Measurements from ENCODE around the gene KHDC1L. TPM values are rescaled to one million over a fixed set of nuclear protein-coding genes. Genes with fewer than 3 reads are reported as not detected.
"Not testable (repeated sequence)": the region's sequence is repeated elsewhere in the genome, so short reads cannot be mapped to it uniquely, and the experiment has no call there.

The KHDC1L gene
- total and polyA plus RNA-seq, 7 donors, result not detected

GRCh38 chr6:73234733-73235132 is 9.4 kb upstream of the KHDC1L start:
- intact Hi-C loops (cut with DNase I), result no loop called here
- TF ChIP-seq, protein P1, sequence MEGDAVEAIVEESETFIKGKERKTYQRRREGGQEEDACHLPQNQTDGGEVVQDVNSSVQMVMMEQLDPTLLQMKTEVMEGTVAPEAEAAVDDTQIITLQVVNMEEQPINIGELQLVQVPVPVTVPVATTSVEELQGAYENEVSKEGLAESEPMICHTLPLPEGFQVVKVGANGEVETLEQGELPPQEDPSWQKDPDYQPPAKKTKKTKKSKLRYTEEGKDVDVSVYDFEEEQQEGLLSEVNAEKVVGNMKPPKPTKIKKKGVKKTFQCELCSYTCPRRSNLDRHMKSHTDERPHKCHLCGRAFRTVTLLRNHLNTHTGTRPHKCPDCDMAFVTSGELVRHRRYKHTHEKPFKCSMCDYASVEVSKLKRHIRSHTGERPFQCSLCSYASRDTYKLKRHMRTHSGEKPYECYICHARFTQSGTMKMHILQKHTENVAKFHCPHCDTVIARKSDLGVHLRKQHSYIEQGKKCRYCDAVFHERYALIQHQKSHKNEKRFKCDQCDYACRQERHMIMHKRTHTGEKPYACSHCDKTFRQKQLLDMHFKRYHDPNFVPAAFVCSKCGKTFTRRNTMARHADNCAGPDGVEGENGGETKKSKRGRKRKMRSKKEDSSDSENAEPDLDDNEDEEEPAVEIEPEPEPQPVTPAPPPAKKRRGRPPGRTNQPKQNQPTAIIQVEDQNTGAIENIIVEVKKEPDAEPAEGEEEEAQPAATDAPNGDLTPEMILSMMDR (IDR thresholded peaks at IDR 0.05), result no peak
- WGBS, 3 donors, result 70 to 88% (median 85%) methylated on average over 1 of the region's 1 CpG
- H3K27ac ChIP-seq, result no peak overlapping the region
- H3K27me3 ChIP-seq (ENCODE audit: insufficient read depth in 3 of 3, low read length in 2 of 3), result no peaks in the 10 kb centered on the region
- H3K4me1 ChIP-seq, result no peaks in the 10 kb centered on the region
- DNase-seq (no peak), ATAC-seq (no peak)
- no peaks in the 10 kb centered on the region for H3K36me3 ChIP-seq (ENCODE audit: insufficient read depth in 1 of 2, low read depth in 1 of 2)
- H3K4me3 ChIP-seq, result no peak overlapping the region
- H3K9me3 ChIP-seq, result no peaks in the 10 kb centered on the region

- DNase-seq; H3K36me3 ChIP-seq (ENCODE audit: insufficient read depth in 1 of 2, low read depth in 1 of 2); H3K27me3 ChIP-seq (ENCODE audit: insufficient read depth in 3 of 3, low read length in 2 of 3); H3K9me3 ChIP-seq; H3K4me3 ChIP-seq; intact Hi-C loops (cut with DNase I); H3K27ac ChIP-seq; H3K4me1 ChIP-seq; ATAC-seq: not testable (repeated sequence)
- 6 to 21% (median 12%) methylated on average over 3 of the region's 3 CpGs for WGBS, 3 donors
Measured at GRCh38 chr6:73233971-73234370, 8.7 kb upstream of the KHDC1L start.

GRCh38 chr6:73233048-73233447 is 7.8 kb upstream of the KHDC1L start:
- H3K4me1 ChIP-seq, result no peaks in the 10 kb centered on the region
- DNase-seq, result no peak
- H3K4me3 ChIP-seq, result no peak overlapping the region
- intact Hi-C loops (cut with DNase I), result no loop called here
- no peaks in the 10 kb centered on the region for H3K36me3 ChIP-seq (ENCODE audit: insufficient read depth in 1 of 2, low read depth in 1 of 2)
- TF ChIP-seq, protein P1 (IDR thresholded peaks at IDR 0.05), result no peak
- no peak overlapping the region for H3K27ac ChIP-seq
- ATAC-seq, result no peak
- H3K27me3 ChIP-seq (ENCODE audit: insufficient read depth in 3 of 3, low read length in 2 of 3), result no peaks in the 10 kb centered on the region
- 86 to 91% (median 90%) methylated on average over 6 of the region's 6 CpGs for WGBS, 3 donors
- H3K9me3 ChIP-seq, result no peaks in the 10 kb centered on the region

DNA sequence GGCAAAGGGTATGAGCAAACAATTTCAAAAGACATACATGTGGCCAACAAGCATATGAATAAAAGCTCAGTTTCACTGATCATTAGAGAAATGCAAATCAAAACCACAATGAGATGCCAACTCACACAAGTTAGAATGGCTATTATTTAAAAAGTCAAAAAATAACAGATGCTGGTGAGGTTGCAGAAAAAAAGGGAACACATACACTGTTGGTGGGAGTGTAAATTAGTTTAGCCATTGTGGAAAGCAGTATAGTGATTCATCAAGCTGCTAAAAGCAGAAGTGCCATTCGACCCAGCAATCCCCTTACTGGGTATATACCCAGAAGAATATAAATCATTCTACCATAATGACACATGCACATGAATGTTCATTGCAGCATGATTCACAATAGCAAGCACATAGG is 6.7 kb upstream of the KHDC1L start:
- ATAC-seq (no peak), DNase-seq (no peak)
- Histone ChIP-seq H3K9me3 (no peaks in the 10 kb centered on the region), H3K27me3 (ENCODE audit: insufficient read depth in 3 of 3, low read length in 2 of 3) (no peaks in the 10 kb centered on the region), H3K36me3 (ENCODE audit: insufficient read depth in 1 of 2, low read depth in 1 of 2) (no peaks in the 10 kb centered on the region), H3K27ac (no peak overlapping the region), H3K4me1 (no peaks in the 10 kb centered on the region), H3K4me3 (no peak overlapping the region)
- intact Hi-C loops (cut with DNase I), result no loop called here
- TF ChIP-seq, protein P1 (IDR thresholded peaks at IDR 0.05), result no peak
- 70 to 82% (median 70%) methylated on average over 1 of the region's 1 CpG for WGBS, 3 donors

GRCh38 chr6:73227606-73228255 is 2.4 kb upstream of the KHDC1L start:
- WGBS, 3 donors, result 89 to 96% (median 90%) methylated on average over 3 of the region's 3 CpGs

More at GRCh38 chr6:73227606-73228255, 2.4 kb upstream of the KHDC1L start:
- ATAC-seq, result no peak
- intact Hi-C loops (cut with DNase I), result no loop called here
- no peaks in the 10 kb centered on the region for H3K4me1 ChIP-seq
- DNase-seq, result no peak
- no peaks in the 10 kb centered on the region for H3K9me3 ChIP-seq
- no peaks in the 10 kb centered on the region for H3K27me3 ChIP-seq (ENCODE audit: insufficient read depth in 3 of 3, low read length in 2 of 3)
- TF ChIP-seq, protein P1 (IDR thresholded peaks at IDR 0.05), result no peak
- no peaks in the 10 kb centered on the region for H3K36me3 ChIP-seq (ENCODE audit: insufficient read depth in 1 of 2, low read depth in 1 of 2)
- no peak overlapping the region for H3K27ac ChIP-seq
- H3K4me3 ChIP-seq, result no peak overlapping the region
